ENCODE results near the gene DEDD. TPM values are rescaled to one million over a fixed set of nuclear protein-coding genes. Genes with fewer than 3 reads are reported as not detected.

The DEDD gene
- total and polyA plus RNA-seq, 2 of the 13 experiments (the other 11 are each of a cell fraction or from before 2014, with no cell fraction given), result 12.6 to 27.8 TPM

- no peak for TF ChIP-seq AHDC1 (CRISPR knock-in tag; IDR thresholded peaks at IDR 0.05; ENCODE audit: borderline replicate concordance)
Observed at GRCh38 chr1:161171191-161171590, 38.7 kb upstream of the DEDD start (continued).

DNA sequence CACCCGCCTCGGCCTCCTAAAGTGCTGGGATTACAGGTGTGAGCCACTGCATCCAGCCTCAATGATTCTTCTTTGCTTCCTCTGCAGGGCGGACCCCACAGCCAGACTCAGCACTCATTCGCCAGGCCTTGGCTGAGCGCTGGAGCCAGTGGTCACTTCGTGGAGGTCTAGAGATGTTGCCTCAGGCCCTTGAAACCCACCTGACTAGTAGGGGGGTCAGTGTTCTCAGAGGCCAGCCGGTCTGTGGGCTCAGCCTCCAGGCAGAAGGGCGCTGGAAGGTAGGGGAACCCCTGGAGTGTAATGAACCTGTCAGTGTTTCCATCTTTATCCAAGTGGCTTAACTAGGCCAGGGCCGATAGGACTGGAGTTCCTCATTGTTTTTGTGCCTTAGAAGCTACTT, 36.4 kb upstream of the DEDD start:
- Histone ChIP-seq H4K20me1 (ENCODE audit: insufficient read depth, low read length) (no peaks in the 10 kb centered on the region), H3K27ac (ENCODE audit: extremely low read length, insufficient read depth, low read length) (no peak overlapping the region), H2AFZ (ENCODE audit: low read length) (no peak overlapping the region), H3K4me3 (replicated peaks in 1 of 3; ENCODE audit: insufficient read depth in 1 of 3, low read depth in 2 of 3, low read length in 3 of 3) (no peak overlapping the region), H3K4me1 (ENCODE audit: insufficient read depth, low read length) (peaks cover 15% of the 10 kb centered on the region), H3K27me3 (ENCODE audit: control insufficient read depth in 1 of 2, insufficient read depth in 2 of 2, low read length in 2 of 2) (no peaks in the 10 kb centered on the region), H3K79me2 (ENCODE audit: insufficient read depth, low read length) (peaks cover 2% of the 10 kb centered on the region), H3K9me3 (ENCODE audit: low read length) (no peaks in the 10 kb centered on the region), H3K4me2 (ENCODE audit: low read depth, low read length) (no peak overlapping the region), H3K9ac (ENCODE audit: insufficient read depth, low read depth, low read length) (no peak overlapping the region), H3K36me3 (replicated peaks in 1 of 2; ENCODE audit: control insufficient read depth in 1 of 2, insufficient read depth in 2 of 2, low read length in 2 of 2) (peaks cover 9 to 41% of the 10 kb centered on the region in 2 experiments)
- no TSS peak for BruUV-seq (replicated peaks)
- in situ Hi-C loops (cut with HindIII; ENCODE audit: extremely low pct_ligation_motif_present, low pct_unique_long_range_greater_than_20kb), result no loop called here
- ATAC-seq (no peak), FAIRE-seq (no peak), DNase-seq (ENCODE audit: low spot score) (no peak)
- intact Hi-C loops (cut with micrococcal nuclease; ENCODE audit: unreplicated experiment), result no loop called here
- ChIA-PET CTCF (ENCODE audit: low intra/inter-chr PET ratio, low total read pairs) (no interaction called here), POLR2A (no interaction called here)
- WGBS (ENCODE audit: low lambda C conversion rate), result 94% methylated on average over 6 of the region's 9 CpGs
- TF ChIP-seq, protein P1, sequence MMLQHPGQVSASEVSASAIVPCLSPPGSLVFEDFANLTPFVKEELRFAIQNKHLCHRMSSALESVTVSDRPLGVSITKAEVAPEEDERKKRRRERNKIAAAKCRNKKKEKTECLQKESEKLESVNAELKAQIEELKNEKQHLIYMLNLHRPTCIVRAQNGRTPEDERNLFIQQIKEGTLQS (CRISPR knock-in tag; IDR thresholded peaks at IDR 0.05), result no peak
- TF ChIP-seq GLI4 (CRISPR knock-in tag; IDR thresholded peaks at IDR 0.05; ENCODE audit: borderline replicate concordance), result no peak
- no peak for TF ChIP-seq ZBTB39 (CRISPR knock-in tag; IDR thresholded peaks at IDR 0.05)
- TF ChIP-seq SMAD3 (CRISPR knock-in tag; IDR thresholded peaks at IDR 0.05), result no peak
- TF ChIP-seq ZNF10 (CRISPR knock-in tag; IDR thresholded peaks at IDR 0.05; ENCODE audit: borderline replicate concordance, low read depth), result no peak
- TF ChIP-seq HNRNPLL (IDR thresholded peaks at IDR 0.05; ENCODE audit: low read depth, low read length, poor library complexity, severe bottlenecking), result no peak
- TF ChIP-seq KLF16 (CRISPR knock-in tag; IDR thresholded peaks at IDR 0.05), result no peak
- TF ChIP-seq, protein P2, sequence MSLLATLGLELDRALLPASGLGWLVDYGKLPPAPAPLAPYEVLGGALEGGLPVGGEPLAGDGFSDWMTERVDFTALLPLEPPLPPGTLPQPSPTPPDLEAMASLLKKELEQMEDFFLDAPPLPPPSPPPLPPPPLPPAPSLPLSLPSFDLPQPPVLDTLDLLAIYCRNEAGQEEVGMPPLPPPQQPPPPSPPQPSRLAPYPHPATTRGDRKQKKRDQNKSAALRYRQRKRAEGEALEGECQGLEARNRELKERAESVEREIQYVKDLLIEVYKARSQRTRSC (CRISPR knock-in tag; IDR thresholded peaks at IDR 0.05; ENCODE audit: low read depth), result no peak
- TF ChIP-seq, protein P3, sequence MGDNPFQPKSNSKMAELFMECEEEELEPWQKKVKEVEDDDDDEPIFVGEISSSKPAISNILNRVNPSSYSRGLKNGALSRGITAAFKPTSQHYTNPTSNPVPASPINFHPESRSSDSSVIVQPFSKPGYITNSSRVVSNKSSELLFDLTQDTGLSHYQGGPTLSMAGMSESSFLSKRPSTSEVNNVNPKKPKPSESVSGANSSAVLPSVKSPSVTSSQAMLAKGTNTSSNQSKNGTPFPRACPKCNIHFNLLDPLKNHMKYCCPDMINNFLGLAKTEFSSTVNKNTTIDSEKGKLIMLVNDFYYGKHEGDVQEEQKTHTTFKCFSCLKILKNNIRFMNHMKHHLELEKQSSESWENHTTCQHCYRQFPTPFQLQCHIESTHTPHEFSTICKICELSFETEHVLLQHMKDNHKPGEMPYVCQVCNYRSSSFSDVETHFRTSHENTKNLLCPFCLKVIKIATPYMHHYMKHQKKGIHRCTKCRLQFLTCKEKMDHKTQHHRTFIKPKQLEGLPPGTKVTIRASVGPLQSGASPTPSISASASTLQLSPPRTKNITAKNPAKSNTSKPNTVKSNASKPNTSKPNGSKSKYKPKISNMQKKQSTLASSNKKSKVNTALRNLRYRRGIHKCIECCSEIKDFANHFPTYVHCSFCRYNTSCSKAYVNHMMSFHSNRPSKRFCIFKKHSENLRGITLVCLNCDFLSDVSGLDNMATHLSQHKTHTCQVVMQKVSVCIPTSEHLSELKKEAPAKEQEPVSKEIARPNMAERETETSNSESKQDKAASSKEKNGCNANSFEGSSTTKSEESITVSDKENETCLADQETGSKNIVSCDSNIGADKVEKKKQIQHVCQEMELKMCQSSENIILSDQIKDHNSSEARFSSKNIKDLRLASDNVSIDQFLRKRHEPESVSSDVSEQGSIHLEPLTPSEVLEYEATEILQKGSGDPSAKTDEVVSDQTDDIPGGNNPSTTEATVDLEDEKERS (CRISPR knock-in tag; IDR thresholded peaks at IDR 0.05), result no peak
- no peak for TF ChIP-seq FOXO1 (CRISPR knock-in tag; IDR thresholded peaks at IDR 0.05)

Measured in HepG2 (cell line).